DOHH2 (cell line): ENCODE data around the gene MYF6.

Source experiments
- H3F3A ChIP-seq: fragments of 200-600 bp; sonication (generic), shearing (Covaris generic); 2 replicates; pipeline ENCODE4 v1.6.0; 2016; ENCODE audit warnings: antibody characterized with exemption, mild to moderate bottlenecking; ENCODE audit not compliant: control insufficient read depth, insufficient read depth
- H3K27ac ChIP-seq: fragments of 200-600 bp; sonication (generic); 2 replicates; pipeline ENCODE4 v1.5.1; 2014; ENCODE audit warnings: low read depth, mild to moderate bottlenecking, low read length, moderate library complexity
- H3K27me3 ChIP-seq: fragments of 200-600 bp; sonication (generic); 2 replicates; pipeline ENCODE4 v1.6.1; 2014; ENCODE audit warnings: mild to moderate bottlenecking, low read length, mixed read lengths; ENCODE audit not compliant: control insufficient read depth
- H3K36me3 ChIP-seq: fragments of 200-600 bp; sonication (generic); 2 replicates; pipeline ENCODE4 v1.6.1; 2014; ENCODE audit warnings: mild to moderate bottlenecking, low read length, moderate library complexity, mixed read lengths; ENCODE audit not compliant: control insufficient read depth
- H3K4me1 ChIP-seq: fragments of 200-600 bp; sonication (generic); 2 replicates; pipeline ENCODE4 v1.6.1; 2014; ENCODE audit warnings: mild to moderate bottlenecking, low read length, mixed read lengths; ENCODE audit not compliant: control insufficient read depth
- H3K4me2 ChIP-seq: fragments of 200-600 bp; sonication (generic); 2 replicates; pipeline ENCODE4 v1.6.0; 2014; ENCODE audit warnings: mild to moderate bottlenecking, low read length, moderate library complexity
- H3K4me3 ChIP-seq: fragments of 200-600 bp; sonication (generic); 2 replicates; pipeline ENCODE4 v1.5.1; 2014; ENCODE audit warnings: mild to moderate bottlenecking, low read length, mixed read lengths
- H3K79me2 ChIP-seq: fragments of 200-600 bp; sonication (generic); 2 replicates; pipeline ENCODE4 v1.6.1; 2014; ENCODE audit warnings: mild to moderate bottlenecking, low read length, mixed read lengths; ENCODE audit not compliant: control insufficient read depth
- H3K9me2 ChIP-seq: fragments of 200-600 bp; sonication (generic); replicated peaks from 2 replicates; pipeline ENCODE4 v1.6.1; 2014; ENCODE audit warnings: mild to moderate bottlenecking, low read length, mixed read lengths; ENCODE audit not compliant: control insufficient read depth
- H3K9me3 ChIP-seq: fragments of 200-600 bp; sonication (generic); 2 replicates; pipeline ENCODE4 v1.6.1; 2014; ENCODE audit warnings: antibody characterized with exemption, low read length, mixed read lengths; ENCODE audit not compliant: control insufficient read depth, insufficient read depth
- H4K20me1 ChIP-seq: fragments of 200-600 bp; sonication (generic); 2 replicates; pipeline ENCODE4 v1.6.0; 2014; ENCODE audit warnings: low read depth, mild to moderate bottlenecking, antibody characterized with exemption, low read length, moderate library complexity; ENCODE audit not compliant: control insufficient read depth, insufficient read depth
- CTCF ChIP-seq: fragments of 200-600 bp; sonication (generic); IDR thresholded peaks from one replicate; pipeline ENCODE4 v1.5.1; 2014; ENCODE audit warnings: antibody characterized with exemption, mild to moderate bottlenecking, low read depth, low read length; ENCODE audit not compliant: poor library complexity, severe bottlenecking
- EZH2phosphoT487 ChIP-seq: fragments of 200-600 bp; sonication (generic); IDR thresholded peaks from 2 replicates; pipeline ENCODE4 v1.6.1; 2017; ENCODE audit warnings: borderline replicate concordance, mild to moderate bottlenecking, antibody characterized with exemption, low read length, moderate library complexity, mixed read lengths

Gene MYF6

GRCh38 chr12:80697270-80697887 is 10.1 kb upstream of the MYF6 start:
- TF ChIP-seq CTCF, result no peak
- no peak for TF ChIP-seq EZH2phosphoT487
- Histone ChIP-seq H3K27ac (no peak overlapping the region), H3K4me1 (peaks cover 11% of the 10 kb centered on the region), H3K27me3 (no peaks in the 10 kb centered on the region), H3K9me2 (no peaks in the 10 kb centered on the region), H3K4me2 (no peak overlapping the region), H3F3A (no peaks in the 10 kb centered on the region), H3K4me3 (no peak overlapping the region), H3K9me3 (no peaks in the 10 kb centered on the region), H3K79me2 (no peaks in the 10 kb centered on the region), H4K20me1 (no peaks in the 10 kb centered on the region), H3K36me3 (peaks cover 3% of the 10 kb centered on the region; the same call in 1 of the 2 replicates)

- H3K27me3 ChIP-seq, result no peaks in the 10 kb centered on the region
- TF ChIP-seq CTCF (no peak), EZH2phosphoT487 (no peak)
Observed at GRCh38 chr12:80698256-80698655, 9.2 kb upstream of the MYF6 start.

GRCh38 chr12:80698847-80699542 is 8.4 kb upstream of the MYF6 start:
- H3K9me3 ChIP-seq, result no peaks in the 10 kb centered on the region
- H3K27ac ChIP-seq, result no peak overlapping the region
- no peaks in the 10 kb centered on the region for H3K36me3 ChIP-seq
- H3K79me2 ChIP-seq, result no peaks in the 10 kb centered on the region
- H3K27me3 ChIP-seq, result no peaks in the 10 kb centered on the region
- H3K4me2 ChIP-seq, result no peak overlapping the region
- no peaks in the 10 kb centered on the region for H3F3A ChIP-seq
- TF ChIP-seq EZH2phosphoT487 (no peak), CTCF (no peak)
- H4K20me1 ChIP-seq, result no peaks in the 10 kb centered on the region
- H3K4me3 ChIP-seq, result no peak overlapping the region
- peaks cover 2% of the 10 kb centered on the region for H3K4me1 ChIP-seq
- H3K9me2 ChIP-seq, result no peaks in the 10 kb centered on the region

More at GRCh38 chr12:80698256-80698655, 9.2 kb upstream of the MYF6 start:
- Histone ChIP-seq H3K27ac (no peak overlapping the region), H3K9me3 (no peaks in the 10 kb centered on the region), H3K4me2 (no peak overlapping the region), H3K4me1 (peaks cover 5% of the 10 kb centered on the region), H3K9me2 (no peaks in the 10 kb centered on the region), H3K79me2 (no peaks in the 10 kb centered on the region), H3F3A (no peaks in the 10 kb centered on the region), H3K36me3 (peaks cover 1% of the 10 kb centered on the region; the same call in 1 of the 2 replicates), H3K4me3 (no peak overlapping the region), H4K20me1 (no peaks in the 10 kb centered on the region)
